HEK293 (cell line): ENCODE measurements around the gene OSBP2.

ENCODE experiments used
- CTCF ChIA-PET: fragments of 350-600 bp; formaldehyde crosslinking; extraction: SDS; loops from one replicate; lab custom pipeline; 2021; ENCODE audit warnings: antibody characterized with exemption; lab: Yijun Ruan, JAX
- POLR2A ChIA-PET: fragments of 300-600 bp; formaldehyde crosslinking; extraction: SDS; loops from one replicate; lab custom pipeline; 2020; ENCODE audit warnings: antibody characterized with exemption, inconsistent platforms; lab: Yijun Ruan, JAX
- H3K27ac ChIP-seq: fragments of 200-500 bp; sonication (Bioruptor generic); 2 replicates; pipeline ENCODE4 v1.5.1; 2014; ENCODE audit warnings: low read depth, low read length, control low read depth, inconsistent platforms; ENCODE audit errors: extremely low read depth
- H3K36me3 ChIP-seq, 2 experiments: fragments of 200-500 bp in 1 of 2; sonication (Bioruptor generic) in 1 of 2; 1 replicate in 1 of 2; 2 replicates in 1 of 2; pipeline ENCODE4 v1.5.1; 2014 to 2017; ENCODE audit warnings: inconsistent platforms in 2 of 2, low read length in 2 of 2; ENCODE audit not compliant: control insufficient read depth in 2 of 2, insufficient read depth in 1 of 2
- H3K4me1 ChIP-seq: fragments of 200-500 bp; sonication (Bioruptor generic); 2 replicates; pipeline ENCODE4 v1.5.1; 2014; ENCODE audit warnings: mild to moderate bottlenecking, low read length, inconsistent platforms; ENCODE audit not compliant: control insufficient read depth, insufficient read depth
- H3K4me3 ChIP-seq: 2 replicates; pipeline ENCODE4 v1.5.1; 2011; ENCODE audit warnings: low read depth, mild to moderate bottlenecking, control low read depth, low read length, moderate library complexity
- H3K9me3 ChIP-seq: fragments of 200-500 bp; sonication (Bioruptor generic); 2 replicates; pipeline ENCODE4 v1.5.1; 2014; ENCODE audit warnings: low read depth, low read length, inconsistent platforms; ENCODE audit not compliant: control insufficient read depth, insufficient read depth
- GLI4 ChIP-seq: fragments of 450-650 bp; formaldehyde crosslinking; IDR thresholded peaks from 2 replicates; pipeline ENCODE4 v1.5.1; 2016; ENCODE audit warnings: missing biosample characterization, missing genetic modification characterization
- GLIS1 ChIP-seq: fragments of 450-650 bp; formaldehyde crosslinking; IDR thresholded peaks from 2 replicates; pipeline ENCODE4 v1.5.1; 2016; ENCODE audit warnings: missing biosample characterization, missing genetic modification characterization
- ZFP3 ChIP-seq: fragments of 450-650 bp; formaldehyde crosslinking; IDR thresholded peaks from 2 replicates; pipeline ENCODE4 v1.5.1; 2016; ENCODE audit warnings: low read depth, missing biosample characterization, missing genetic modification characterization
- ZIC2 ChIP-seq: fragments of 450-650 bp; formaldehyde crosslinking; IDR thresholded peaks from 2 replicates; pipeline ENCODE4 v1.5.1; 2016; ENCODE audit warnings: missing biosample characterization, missing genetic modification characterization
- ZNF114 ChIP-seq: fragments of 450-650 bp; formaldehyde crosslinking; IDR thresholded peaks from 2 replicates; pipeline ENCODE4 v1.5.0; 2017; ENCODE audit warnings: missing biosample characterization, missing genetic modification characterization
- ZNF16 ChIP-seq: fragments of 450-650 bp; formaldehyde crosslinking; IDR thresholded peaks from 2 replicates; pipeline ENCODE4 v1.5.1; 2016; ENCODE audit warnings: low read depth, missing biosample characterization, missing genetic modification characterization
- ZNF169 ChIP-seq: fragments of 450-650 bp; formaldehyde crosslinking; IDR thresholded peaks from 2 replicates; pipeline ENCODE4 v1.5.1; 2016; ENCODE audit warnings: missing biosample characterization, missing genetic modification characterization
- ZNF184 ChIP-seq: fragments of 450-650 bp; IDR thresholded peaks from 2 replicates; pipeline ENCODE4 v1.5.1; 2018; ENCODE audit warnings: missing biosample characterization, mild to moderate bottlenecking, missing genetic modification characterization
- ZNF211 ChIP-seq: fragments of 450-650 bp; formaldehyde crosslinking; IDR thresholded peaks from 2 replicates; pipeline ENCODE4 v1.5.1; 2016; ENCODE audit warnings: low read depth, missing biosample characterization, missing genetic modification characterization
- ZNF324 ChIP-seq: fragments of 450-650 bp; formaldehyde crosslinking; IDR thresholded peaks from 2 replicates; pipeline ENCODE4 v1.5.1; 2016; ENCODE audit warnings: missing biosample characterization, missing genetic modification characterization
- ZNF473 ChIP-seq: fragments of 450-650 bp; formaldehyde crosslinking; IDR thresholded peaks from 2 replicates; pipeline ENCODE4 v1.5.1; 2017; ENCODE audit warnings: missing biosample characterization, missing genetic modification characterization
- ZNF585B ChIP-seq: fragments of 450-650 bp; formaldehyde crosslinking; IDR thresholded peaks from 2 replicates; pipeline ENCODE4 v1.5.1; 2016; ENCODE audit warnings: missing biosample characterization, missing genetic modification characterization
- ZNF621 ChIP-seq: fragments of 450-650 bp; formaldehyde crosslinking; IDR thresholded peaks from 2 replicates; pipeline ENCODE4 v1.5.1; 2017; ENCODE audit warnings: missing biosample characterization, missing genetic modification characterization
- ZNF777 ChIP-seq: fragments of 450-650 bp; formaldehyde crosslinking; IDR thresholded peaks from 2 replicates; pipeline ENCODE4 v1.5.1; 2017; ENCODE audit warnings: missing biosample characterization, missing genetic modification characterization, borderline replicate concordance
- ZNF791 ChIP-seq: fragments of 450-650 bp; formaldehyde crosslinking; IDR thresholded peaks from 2 replicates; pipeline ENCODE4 v1.5.1; 2016; ENCODE audit warnings: missing biosample characterization, missing genetic modification characterization
- TF ChIP-seq, protein P1 (sequence below): fragments of 450-650 bp; formaldehyde crosslinking; IDR thresholded peaks from 2 replicates; pipeline ENCODE4 v1.5.1; 2016; ENCODE audit warnings: missing biosample characterization, missing genetic modification characterization
- TF ChIP-seq, protein P2 (sequence below): fragments of 450-650 bp; formaldehyde crosslinking; IDR thresholded peaks from 2 replicates; pipeline ENCODE4 v1.5.1; 2016; ENCODE audit warnings: missing biosample characterization, missing genetic modification characterization

The OSBP2 gene

DNA sequence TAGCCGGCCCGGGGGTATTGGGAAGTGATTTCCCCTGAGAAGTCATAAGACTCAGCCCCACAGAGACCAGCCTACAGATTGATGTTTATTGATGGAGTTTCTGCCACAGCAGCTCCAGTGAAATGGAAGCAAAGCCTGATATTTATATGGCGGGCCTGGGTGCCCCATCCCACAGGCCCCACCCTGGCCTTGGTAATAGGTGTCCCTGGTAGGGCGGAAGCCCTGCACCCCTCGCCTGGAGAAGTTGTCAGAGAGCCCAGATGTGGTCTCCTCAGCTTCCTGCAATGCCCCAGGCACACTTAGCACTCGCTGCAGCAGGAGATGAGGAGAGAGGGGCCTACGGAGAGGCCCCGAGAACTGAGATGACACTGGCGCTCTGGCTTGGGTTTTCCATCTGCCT lies 166.5 kb downstream of the OSBP2 start:
- no peak for TF ChIP-seq ZNF621 (tag by site-specific recombination)
- TF ChIP-seq ZNF211: no peak
- TF ChIP-seq ZFP3 (tag by site-specific recombination): no peak
- TF ChIP-seq GLIS1 (tag by site-specific recombination): no peak
- no peak for TF ChIP-seq ZNF114 (tag by site-specific recombination)
- TF ChIP-seq ZNF184 (tag by site-specific recombination): no peak
- TF ChIP-seq ZNF777 (tag by site-specific recombination): no peak
- no peak for TF ChIP-seq ZNF169 (tag by site-specific recombination)
- TF ChIP-seq, protein P1, sequence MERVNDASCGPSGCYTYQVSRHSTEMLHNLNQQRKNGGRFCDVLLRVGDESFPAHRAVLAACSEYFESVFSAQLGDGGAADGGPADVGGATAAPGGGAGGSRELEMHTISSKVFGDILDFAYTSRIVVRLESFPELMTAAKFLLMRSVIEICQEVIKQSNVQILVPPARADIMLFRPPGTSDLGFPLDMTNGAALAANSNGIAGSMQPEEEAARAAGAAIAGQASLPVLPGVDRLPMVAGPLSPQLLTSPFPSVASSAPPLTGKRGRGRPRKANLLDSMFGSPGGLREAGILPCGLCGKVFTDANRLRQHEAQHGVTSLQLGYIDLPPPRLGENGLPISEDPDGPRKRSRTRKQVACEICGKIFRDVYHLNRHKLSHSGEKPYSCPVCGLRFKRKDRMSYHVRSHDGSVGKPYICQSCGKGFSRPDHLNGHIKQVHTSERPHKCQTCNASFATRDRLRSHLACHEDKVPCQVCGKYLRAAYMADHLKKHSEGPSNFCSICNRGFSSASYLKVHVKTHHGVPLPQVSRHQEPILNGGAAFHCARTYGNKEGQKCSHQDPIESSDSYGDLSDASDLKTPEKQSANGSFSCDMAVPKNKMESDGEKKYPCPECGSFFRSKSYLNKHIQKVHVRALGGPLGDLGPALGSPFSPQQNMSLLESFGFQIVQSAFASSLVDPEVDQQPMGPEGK (tag by site-specific recombination): no peak
- no peak for TF ChIP-seq ZNF324 (tag by site-specific recombination)
- H3K9me3 ChIP-seq: no peaks in the 10 kb centered on the region
- ChIA-PET POLR2A (no interaction called here), CTCF (interaction anchor here (1.8 kb wide), 1 partner anchor 59 kb away, joined by 6 read pairs; no protein-coding TSS in a partner anchor)
- no peak overlapping the region for H3K27ac ChIP-seq
- no peak overlapping the region for H3K4me3 ChIP-seq
- no peaks in the 10 kb centered on the region for H3K4me1 ChIP-seq
- H3K36me3 ChIP-seq: no peaks in the 10 kb centered on the region

DNA sequence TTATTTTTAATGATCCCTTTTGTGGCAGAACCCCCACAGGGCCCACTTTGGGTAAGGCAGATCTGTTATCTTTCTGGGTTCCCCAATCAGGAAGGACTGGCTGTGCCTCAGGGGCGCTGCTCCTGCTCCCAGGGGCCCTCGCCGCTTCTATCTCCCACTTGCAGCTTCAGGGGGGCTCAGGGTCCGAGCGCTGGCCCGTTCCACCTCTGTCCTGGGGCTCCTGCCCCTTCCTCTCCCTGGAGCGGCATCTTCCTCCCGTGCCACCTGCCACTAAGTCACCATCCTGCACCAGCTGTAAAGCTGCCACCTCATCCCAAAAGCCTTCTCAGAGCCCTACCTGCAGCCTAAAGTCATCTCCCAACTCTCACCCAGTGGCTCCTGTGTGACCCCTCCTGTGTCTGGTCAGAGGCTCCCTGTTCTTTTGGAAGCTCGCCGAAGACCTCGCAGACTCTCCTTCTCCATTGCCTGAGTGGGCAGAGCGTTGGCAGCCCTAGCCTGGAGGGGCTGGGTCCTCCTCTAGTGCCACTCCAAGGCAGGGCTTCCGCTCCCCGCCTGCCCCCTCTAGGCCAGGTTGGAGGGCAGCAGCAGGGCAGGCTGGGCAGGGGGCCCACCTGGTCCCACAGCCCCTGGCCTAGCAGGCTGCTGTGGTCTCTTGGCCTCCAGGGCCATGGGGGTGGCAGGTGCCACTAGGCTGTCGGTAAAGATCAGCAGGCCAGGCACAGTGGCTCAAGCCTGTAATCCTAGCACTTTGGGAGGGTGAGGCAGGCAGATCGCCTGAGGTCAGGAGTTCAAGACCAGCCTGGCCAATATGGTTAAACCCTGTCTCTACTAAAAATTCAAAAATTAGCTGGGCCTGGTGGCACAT lies 167.2 kb downstream of the OSBP2 start:
- Histone ChIP-seq H3K4me3 (no peak overlapping the region), H3K27ac (no peak overlapping the region), H3K4me1 (no peaks in the 10 kb centered on the region), H3K9me3 (no peaks in the 10 kb centered on the region)
- POLR2A ChIA-PET: no interaction called here
- CTCF ChIA-PET: interaction anchor here (1.8 kb wide), 1 partner anchor 58 kb away, joined by 6 read pairs; no protein-coding TSS in a partner anchor
- TF ChIP-seq GLI4 (no peak), ZNF791 (tag by site-specific recombination) (no peak), ZNF16 (tag by site-specific recombination) (no peak), ZNF473 (tag by site-specific recombination) (no peak), ZNF585B (no peak)
- TF ChIP-seq, all 188 proteins: peak for 0
- H3K36me3 ChIP-seq: no peaks in the 10 kb centered on the region

DNA sequence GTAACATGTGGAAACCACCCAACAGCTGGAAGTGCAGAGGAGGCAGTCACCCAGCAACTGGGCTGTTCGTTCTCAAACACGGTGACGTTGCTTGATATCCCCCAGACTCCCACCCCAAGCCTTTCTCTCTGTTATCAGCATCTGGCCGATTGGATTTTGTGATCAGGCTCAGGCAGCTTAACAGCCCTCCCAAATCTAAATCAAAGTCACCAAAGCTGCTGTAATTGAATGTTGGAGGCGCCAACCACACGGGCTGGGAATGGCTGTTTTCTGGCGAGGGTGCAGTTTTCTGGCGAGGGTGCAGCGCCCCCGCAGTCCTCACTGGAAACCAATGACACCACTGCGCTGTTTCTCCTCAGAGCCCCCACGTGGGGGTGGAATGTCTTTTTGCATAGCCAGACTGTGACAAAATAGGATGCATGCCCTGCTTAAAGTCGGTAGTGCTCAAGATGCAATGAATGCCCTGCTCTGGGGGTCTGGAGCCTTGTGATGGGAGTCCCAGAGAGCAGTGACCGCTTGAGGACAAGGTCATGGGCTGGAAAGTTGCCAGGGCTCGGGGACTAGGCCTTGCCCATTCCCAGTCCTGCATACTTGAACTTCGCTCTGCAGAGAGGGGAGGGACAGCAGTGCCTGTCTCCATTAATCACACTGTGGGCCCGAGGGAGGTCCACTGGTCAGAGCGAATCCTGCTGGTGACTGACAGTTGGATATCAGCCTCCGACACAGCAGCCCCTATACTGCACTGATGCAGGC lies 168.6 kb downstream of the OSBP2 start:
- H3K27ac ChIP-seq: no peak overlapping the region
- POLR2A ChIA-PET: no interaction called here
- peak; percentile 45 for TF ChIP-seq ZIC2 (tag by site-specific recombination)
- TF ChIP-seq, protein P2, sequence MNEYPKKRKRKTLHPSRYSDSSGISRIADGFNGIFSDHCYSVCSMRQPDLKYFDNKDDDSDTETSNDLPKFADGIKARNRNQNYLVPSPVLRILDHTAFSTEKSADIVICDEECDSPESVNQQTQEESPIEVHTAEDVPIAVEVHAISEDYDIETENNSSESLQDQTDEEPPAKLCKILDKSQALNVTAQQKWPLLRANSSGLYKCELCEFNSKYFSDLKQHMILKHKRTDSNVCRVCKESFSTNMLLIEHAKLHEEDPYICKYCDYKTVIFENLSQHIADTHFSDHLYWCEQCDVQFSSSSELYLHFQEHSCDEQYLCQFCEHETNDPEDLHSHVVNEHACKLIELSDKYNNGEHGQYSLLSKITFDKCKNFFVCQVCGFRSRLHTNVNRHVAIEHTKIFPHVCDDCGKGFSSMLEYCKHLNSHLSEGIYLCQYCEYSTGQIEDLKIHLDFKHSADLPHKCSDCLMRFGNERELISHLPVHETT (tag by site-specific recombination): no peak
- H3K36me3 ChIP-seq: no peaks in the 10 kb centered on the region
- CTCF ChIA-PET: no interaction called here
- no peaks in the 10 kb centered on the region for H3K4me1 ChIP-seq
- no peaks in the 10 kb centered on the region for H3K9me3 ChIP-seq
- no peak overlapping the region for H3K4me3 ChIP-seq
